DMS 273 treated with DMSO at 0.1 percent for 48 hours (cell line): Measurements from ENCODE around the gene HOMER2.

Source experiments
- DNase-seq: peaks from one replicate; lab custom pipeline; 2025; lab: John Stamatoyannopoulos, UW

The HOMER2 gene

GRCh38 chr15:82930461-82930860 is 22.1 kb downstream of the HOMER2 start:
- DNase-seq = no peak

DNA sequence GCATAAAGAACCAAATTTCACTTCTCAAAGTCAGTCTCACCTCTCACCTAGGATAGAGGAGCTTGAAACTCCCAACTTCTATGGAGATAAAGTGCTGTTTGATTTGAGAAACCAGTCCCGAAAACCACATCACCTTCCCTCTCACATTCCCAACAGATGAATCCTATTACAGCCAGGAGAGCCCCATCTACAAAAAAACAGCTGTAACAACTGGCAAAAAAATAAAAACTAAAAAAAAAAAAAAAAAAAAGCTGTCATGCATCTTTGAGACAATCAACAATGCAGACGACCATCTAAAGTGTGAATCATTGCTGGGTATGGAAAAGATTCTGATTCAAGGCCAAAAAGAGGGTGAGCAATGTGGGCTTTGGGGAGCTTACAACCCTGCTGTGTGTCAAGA is 23.8 kb downstream of the HOMER2 start:
- no peak for DNase-seq

DNA sequence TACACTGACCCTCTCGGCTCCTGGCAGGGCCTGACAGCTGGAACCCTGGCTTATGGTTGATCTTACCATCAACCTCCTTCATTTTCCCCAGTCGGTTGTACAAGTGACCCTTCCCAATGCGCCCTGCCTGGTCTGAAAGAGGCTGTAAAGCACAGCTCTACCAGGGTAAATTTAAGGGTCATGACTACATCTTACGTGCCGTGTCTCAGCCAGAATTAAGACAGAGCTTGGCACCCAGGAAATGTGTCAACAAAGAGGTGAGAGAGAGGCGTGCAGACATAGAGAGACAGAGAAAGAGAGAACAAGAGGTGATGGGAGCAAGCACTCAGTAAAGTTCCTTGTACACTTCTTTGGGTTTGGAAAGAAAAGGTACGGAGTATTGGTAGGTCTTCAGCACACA is 28.8 kb downstream of the HOMER2 start:
- no peak for DNase-seq

GRCh38 chr15:82922737-82923136 is 29.8 kb downstream of the HOMER2 start:
- DNase-seq = no peak

DNA sequence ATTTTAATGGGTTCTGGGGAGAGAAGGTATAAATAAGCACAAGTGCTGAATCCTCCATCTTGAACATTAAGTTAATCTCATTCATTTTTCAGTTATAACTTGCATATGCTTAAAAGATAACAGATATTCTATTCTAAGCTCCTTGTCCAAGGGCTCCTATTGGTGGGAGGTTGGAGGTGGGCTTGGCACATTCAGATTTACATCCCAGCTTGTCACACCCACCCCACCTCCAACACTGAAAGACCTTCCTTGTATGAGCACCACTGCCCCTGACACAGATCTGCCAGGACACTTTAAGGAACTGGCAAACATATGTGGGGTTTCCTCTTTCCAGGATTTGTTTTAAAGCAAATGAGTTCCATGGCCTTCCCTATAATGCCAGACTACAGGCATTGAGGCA is 30.6 kb downstream of the HOMER2 start:
- DNase-seq = no peak

- no peak for DNase-seq
These were observed 31.3 kb downstream of the HOMER2 start for GRCh38 chr15:82921242-82921641.

GRCh38 chr15:82919231-82919886 is 33.2 kb downstream of the HOMER2 start:
- no peak for DNase-seq

GRCh38 chr15:82918607-82919230 is 33.8 kb downstream of the HOMER2 start:
- DNase-seq = no peak

- no peak for DNase-seq
These were observed 34.4 kb downstream of the HOMER2 start for GRCh38 chr15:82918162-82918561.

GRCh38 chr15:82917249-82917648 is 35.3 kb downstream of the HOMER2 start:
- no peak for DNase-seq

- DNase-seq = no peak
These were observed 36.2 kb downstream of the HOMER2 start for GRCh38 chr15:82916161-82916952.

DNA sequence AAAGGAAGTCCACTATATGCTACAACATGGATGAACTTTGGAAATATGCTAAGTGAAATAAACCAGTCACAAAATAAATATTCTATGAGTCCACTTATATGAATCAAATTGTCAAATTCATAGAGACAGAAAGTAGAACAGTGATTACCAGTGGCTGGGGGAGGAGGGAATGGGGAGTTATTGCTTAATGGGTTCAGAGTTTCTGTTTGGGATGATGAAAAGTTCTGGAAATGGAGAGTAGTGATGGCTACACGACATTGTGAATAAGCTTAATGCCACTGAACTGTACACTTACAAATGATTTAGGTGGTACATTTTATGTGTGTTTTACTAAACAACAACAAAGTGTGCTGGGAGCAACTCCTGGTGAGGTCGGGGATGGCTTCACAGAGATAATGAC is 38.1 kb downstream of the HOMER2 start:
- DNase-seq = no peak

DNA sequence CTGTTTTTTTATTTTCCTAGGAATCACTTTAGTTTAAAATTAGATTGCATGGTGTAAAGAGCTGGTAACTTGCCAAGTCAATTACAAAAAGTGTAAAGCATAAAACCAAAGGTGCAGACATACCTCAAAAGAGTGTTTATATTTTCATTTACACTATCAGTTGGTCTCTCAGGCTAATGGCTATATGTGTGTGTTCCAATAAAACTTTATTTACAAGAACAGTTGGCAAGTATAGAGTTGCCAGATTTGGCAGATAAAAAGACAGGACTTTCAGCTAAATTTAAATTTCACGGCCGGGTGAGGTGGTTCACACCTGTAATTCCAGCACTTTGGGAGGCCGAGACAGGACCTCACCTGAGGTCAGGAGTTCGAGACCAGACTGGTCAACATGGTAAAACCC is 41.1 kb downstream of the HOMER2 start:
- no peak for DNase-seq

DNA sequence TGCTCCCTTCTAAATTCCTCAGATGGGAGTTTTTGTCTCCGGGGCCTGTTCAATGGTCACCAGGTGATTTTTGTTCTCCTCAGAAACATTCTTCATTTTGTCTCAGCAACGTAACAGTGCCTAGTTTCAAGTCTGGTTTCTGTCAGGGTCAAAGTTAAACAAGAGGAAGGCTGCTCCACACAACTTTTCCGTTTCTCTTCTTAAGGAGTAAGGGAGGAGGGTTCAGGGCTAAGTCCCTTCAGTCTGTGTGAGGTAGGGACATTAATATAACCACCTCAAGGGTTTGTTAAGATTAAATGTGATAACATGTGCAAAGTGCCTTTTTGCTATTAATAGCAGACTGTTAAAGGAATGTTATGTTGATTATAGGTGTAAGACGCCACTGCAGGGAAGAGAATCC is 41.8 kb downstream of the HOMER2 start:
- DNase-seq = no peak

DNA sequence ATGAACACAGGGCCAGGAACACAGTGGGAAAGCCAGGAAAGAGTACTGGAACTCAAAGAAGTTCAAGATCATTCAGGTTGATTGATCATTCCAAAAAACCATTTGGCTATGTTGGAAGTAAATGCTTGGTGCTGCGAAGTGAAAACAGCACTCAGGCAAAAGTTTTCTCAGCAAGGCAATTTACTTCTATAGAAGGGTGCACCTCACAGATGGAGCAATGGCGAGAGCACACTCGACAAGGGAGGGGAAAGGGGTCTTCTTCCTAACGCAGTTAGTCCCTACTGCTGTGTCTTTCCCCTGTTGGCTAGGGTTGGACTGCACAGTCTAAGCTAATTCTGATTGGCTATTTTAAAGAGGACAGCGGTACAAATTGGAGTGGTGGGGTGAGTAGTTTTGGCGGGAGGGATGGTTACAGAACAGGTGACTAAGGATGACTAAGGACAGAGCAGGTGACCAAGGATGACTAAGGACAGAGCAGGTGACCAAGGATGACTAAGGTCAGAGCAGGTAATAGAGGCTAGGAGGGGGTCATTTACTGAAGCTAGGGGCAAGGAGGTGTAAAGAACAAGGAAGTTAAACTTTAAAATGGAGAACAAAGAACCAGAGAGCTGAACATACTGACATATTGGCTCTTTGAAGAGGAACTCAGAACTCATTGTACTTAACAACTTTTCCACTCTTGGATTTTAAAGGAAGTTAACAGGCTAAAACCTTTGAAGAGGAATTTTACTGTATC is 43.3 kb downstream of the HOMER2 start:
- no peak for DNase-seq

- DNase-seq = no peak
These were observed 45.2 kb downstream of the HOMER2 start for GRCh38 chr15:82907350-82907749.

DNA sequence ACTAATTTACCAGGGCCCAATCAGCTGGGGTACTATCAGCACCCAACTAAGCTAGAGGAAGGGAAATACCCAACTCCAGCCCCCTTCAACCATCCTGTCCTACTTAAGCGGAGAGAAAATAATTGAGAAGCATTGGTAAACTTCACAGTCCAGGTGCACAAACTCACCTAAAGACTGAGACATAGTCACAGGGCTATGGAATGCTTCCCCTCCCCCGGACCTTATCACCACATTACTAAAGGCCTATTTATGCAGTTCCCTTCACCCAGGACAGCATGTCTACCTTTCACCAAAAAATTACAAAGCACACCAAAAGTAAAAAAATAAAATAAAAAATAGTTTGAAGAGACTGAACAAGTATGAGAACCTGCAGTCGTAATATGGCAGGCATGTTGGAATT is 47.9 kb downstream of the HOMER2 start:
- no peak for DNase-seq

GRCh38 chr15:82903511-82903910 is 49.0 kb downstream of the HOMER2 start:
- DNase-seq = no peak

GRCh38 chr15:82901114-82901805 is 51.3 kb downstream of the HOMER2 start:
- no peak for DNase-seq

- DNase-seq = no peak
These were observed 51.9 kb downstream of the HOMER2 start for GRCh38 chr15:82900511-82901060.

GRCh38 chr15:82898961-82899360 is 53.6 kb downstream of the HOMER2 start:
- DNase-seq = no peak

DNA sequence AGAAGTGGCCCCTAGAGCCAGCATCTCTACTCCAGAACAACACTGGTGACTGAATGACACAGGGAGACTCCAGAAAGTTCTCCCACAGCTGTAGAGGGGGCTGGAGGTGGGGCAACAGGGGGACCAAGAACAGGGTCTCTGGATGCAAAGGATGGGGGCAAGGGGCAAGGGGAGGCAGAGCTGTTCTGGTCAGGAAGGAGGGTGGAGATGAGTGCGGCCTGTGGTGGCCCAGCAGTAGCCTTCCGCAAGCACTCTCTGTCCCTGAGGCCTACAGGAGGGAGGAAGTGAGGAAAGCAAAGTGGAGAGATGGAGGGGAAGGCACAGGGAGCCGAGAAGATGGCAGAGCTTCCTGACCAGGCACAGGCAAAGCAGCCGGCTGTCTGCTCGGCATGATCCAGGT is 56.5 kb downstream of the HOMER2 start:
- DNase-seq = no peak
